HTERT RPE-1 (cell line): ENCODE results near the gene KRTAP5-11.
"Not testable (repeated sequence)": the region's sequence is repeated elsewhere in the genome, so short reads cannot be mapped to it uniquely, and the experiment has no call there.

Experiments
- in situ Hi-C: fragments of 300-500 bp; cut with MboI; formaldehyde crosslinking; loops from 4 replicates; pipeline ENCODE4 v1.14.3; 2020; ENCODE audit warnings: low sequenced_read_pairs

The KRTAP5-11 gene

DNA sequence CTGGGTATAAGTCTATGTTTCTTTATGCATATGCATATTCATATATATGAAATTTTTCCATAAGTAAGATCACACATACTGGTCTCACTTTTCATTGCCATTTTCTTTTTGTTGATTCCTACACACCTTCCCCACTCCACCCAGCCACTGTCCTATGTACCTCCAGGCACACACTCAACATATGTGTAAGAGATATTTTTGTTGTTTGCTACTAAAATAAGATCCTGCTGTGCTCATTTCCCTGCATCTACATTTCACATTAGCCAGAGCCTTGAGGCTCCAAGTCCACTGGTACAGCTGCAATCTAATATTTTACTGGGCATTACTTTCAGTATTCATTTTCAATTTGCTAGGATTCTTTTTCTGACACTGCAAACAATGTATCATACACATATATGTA lies 25.4 kb downstream of the KRTAP5-11 start:
- in situ Hi-C loops, result no loop called here

DNA sequence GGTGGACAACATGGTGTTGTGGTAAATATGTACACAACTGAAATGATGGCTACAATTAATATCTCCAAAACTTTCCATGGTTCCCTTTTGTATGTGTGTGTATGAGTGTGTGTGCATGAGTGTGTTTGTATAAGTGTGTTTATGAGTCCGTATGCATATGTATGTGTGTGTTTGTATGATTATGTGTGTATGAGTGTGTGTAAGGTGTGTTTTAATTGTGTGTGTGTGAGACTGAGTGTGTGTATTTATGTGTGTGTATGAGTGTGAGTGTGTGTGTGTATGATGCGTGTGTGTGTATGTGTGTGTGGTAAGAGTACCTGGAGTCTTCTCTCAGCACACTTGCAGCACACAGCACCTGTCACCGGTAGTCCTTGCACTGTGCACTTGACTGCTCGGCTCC lies 26.7 kb downstream of the KRTAP5-11 start:
- in situ Hi-C loops, result no loop called here

DNA sequence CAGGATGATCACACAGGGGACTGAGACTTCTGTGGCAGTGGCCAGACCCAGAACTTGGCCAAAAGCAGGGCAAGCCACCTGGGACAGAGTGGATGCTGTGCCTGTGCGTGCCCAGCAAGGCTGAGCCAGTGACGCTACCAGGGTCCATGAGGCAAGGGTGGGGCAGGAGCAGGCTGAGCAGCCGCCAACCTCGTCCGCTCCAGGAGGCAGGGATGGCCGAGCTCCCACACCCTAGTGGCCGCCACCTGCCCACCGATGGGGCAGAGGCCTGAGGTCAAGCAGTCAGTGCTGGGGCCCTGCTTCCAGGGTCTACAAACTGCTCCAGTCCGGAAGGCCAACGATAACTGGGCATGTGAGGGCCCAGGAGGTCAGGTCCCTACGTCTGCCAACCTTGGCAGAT lies 27.2 kb downstream of the KRTAP5-11 start:
- in situ Hi-C loops, result no loop called here

DNA sequence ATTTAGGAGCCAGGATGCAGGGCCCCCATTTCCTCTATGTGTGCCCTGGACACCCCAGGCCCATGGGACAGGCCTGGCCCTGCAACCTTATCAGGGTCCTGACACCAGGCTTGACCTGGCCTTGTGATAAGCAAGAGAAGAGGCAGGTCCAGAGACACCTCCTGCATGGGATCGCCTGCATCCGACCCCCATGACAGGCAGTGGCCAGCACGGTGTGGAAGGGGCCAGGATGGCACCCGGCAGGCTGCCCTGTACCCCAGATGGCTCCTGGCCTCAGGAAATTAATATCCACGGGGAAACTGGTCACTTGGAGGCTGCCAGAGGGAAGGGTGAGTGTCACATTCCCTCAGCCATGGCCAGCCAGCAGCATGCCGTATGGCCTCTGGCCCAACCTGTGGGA lies 27.7 kb downstream of the KRTAP5-11 start:
- in situ Hi-C loops, result no loop called here

DNA sequence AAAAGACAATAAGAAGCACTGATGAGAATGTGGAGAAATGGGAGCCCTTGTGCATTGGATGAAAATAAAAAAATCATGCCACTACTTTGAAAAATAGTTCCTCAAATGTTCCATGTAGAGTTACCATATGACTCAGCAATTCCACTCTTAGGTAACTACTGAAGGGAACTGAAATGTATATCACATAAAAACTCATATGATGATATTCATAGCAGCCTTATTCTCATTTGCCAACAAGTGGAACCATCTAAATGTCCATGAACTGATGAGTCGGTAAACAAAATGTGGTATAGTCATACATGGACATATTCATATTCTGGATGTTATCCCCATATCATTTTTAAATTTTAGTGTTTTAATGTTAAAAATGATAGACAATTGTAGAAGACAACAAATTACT lies 31.0 kb downstream of the KRTAP5-11 start:
- in situ Hi-C loops, result no loop called here

DNA sequence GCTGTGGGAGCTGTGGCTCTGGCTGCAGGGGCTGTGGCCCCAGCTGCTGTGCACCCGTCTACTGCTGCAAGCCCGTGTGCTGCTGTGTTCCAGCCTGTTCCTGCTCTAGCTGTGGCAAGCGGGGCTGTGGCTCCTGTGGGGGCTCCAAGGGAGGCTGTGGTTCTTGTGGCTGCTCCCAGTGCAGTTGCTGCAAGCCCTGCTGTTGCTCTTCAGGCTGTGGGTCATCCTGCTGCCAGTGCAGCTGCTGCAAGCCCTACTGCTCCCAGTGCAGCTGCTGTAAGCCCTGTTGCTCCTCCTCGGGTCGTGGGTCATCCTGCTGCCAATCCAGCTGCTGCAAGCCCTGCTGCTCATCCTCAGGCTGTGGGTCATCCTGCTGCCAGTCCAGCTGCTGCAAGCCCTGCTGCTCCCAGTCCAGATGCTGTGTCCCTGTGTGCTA lies 33.9 kb downstream of the KRTAP5-11 start:
- in situ Hi-C loops, result no loop called here

DNA sequence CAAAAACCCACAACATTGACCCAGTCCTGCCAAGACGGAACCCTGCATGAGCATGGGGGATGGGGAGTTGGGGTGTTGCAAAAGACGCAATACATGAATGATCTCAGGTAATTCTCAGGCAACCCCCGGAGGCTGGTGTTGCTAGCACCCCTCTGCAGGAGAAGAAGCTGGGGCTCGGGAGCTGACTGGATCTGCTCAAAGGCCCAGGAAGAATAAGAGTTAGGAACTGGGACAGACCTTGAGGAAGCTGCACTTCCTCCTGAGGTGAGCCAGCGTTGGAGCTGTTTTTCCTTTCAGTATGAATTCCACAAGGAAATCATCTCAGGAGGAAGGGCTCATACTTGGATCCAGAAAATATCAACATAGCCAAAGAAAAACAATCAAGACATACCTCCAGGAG lies 34.6 kb downstream of the KRTAP5-11 start, which contains the start of gene KRTAP5-9:
Gene KRTAP5-9, plus strand, starts transcription at position 301 of the 400 bp plus-strand sequence. CDS start 238 bp downstream, outside the sequence.
- in situ Hi-C loops, result no loop called here

DNA sequence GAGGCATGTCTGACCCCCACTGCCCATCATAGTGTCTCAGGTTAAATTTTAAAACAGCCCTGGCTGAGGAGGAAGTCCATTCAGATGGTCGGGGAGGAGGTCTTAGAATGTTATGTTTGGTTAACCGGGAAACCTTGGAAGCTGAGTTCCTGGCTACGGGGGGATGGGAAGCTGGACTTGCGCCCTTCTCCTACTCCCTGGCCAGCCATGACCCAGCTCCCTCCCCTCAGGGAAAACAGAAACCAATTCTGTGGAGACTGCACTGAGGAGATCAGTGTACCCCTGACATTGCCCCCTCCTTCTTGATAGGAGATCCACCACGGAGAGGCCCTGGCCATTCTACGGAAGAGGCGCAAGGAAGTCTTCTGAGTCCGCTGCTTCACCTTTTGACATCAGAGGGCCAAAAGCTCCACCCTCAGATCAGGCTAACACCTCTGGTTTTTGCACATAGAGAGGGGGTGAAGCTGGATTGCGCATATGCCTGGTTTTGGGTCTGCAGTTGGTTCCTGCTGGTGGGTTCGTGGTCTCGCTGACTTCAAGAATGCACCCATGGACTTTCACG lies 37.2 kb downstream of the KRTAP5-11 start:
- in situ Hi-C loops, result no loop called here

DNA sequence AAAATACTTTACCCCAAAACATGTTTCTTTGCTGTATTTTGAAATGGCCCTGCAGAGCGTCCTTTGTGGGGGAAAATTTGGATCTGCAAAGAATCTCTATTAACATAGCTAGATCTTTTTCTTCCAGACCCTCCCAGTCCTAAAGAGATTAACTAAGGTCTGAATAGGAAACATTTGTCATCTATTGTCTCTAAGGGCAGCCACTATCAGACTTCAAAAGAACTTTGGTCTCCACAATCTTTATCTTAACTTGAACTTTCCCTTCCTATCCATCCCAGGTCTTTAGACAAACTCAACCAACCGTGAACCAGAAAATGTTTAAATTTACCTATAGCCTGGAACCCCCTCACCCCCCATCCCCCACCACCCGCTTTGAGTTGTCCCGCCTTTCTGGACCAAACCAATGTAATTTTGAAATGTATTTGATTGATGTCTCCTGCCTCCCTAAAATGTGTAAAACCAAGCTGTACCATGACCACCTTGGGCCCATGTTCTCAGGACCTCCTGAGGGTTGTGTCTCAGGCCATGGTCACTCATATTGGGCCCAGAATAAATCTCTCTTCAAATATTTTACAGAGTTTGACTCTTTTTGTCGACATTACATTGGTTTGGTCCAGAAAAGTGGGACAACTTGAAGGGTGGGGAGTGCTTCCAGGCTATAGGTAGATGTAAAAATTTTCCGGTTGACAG lies 38.0 kb downstream of the KRTAP5-11 start:
- in situ Hi-C loops, result no loop called here

DNA sequence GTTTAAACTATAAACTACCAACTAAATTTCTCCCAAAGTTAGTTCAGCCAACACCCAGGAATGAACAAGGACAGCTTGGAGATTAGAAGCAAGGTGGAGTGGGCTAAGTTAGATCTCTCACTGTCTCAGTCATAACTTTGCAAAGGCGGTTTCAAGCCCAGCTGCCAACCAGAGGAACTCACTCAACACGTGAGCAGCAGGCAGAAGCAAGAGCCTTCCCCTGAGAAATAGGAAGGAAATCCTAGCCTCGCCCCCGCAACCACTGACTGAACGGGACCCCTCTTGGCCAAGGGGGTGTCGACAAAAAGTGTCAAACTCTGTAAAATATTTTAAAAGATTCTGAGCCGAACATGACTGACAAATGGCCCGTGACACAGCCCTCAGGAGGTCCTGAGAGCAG lies 38.8 kb downstream of the KRTAP5-11 start:
- in situ Hi-C loops, result no loop called here

DNA sequence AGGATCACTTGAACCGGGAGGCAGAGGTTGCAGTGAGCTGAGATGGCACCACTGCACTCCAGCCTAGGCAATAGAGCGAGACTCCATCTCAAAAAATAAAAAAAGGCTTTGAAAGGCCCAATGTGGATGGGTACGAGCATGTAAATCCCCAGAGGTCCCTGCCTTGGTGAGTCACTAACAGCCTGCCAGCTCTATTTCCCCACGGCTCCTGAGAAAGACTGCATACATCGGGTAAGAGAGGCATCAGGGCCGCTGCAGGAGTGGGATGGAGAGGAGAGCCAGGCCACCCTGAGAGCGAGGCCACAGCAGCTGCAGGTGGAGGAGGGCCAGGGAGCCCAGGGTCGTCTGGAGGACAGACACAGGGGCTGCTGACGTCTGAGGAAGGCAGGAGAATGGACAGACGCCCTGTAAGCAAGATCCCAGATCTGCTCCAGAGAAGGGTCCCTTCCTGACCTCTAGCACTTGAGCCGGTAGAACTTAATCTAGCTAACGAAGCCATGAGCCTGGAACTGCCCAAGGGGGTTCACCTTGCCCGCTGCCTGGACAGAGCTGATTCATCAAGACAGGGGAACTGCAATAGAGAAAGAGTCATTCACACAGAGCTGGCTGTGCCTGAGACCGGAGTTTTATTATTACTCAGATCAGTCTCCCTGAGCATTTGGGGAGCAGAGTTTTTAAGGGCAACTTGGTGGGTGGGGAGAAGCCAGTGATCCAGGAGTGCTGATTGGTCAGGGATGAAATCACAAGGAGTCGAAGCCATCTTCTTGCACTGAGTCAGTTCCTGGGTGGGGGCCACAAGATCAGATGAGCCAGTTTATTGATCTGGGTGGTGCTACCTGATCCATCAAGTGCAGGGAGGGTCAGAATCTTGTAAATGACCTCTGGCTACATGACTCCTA lies 39.5 kb downstream of the KRTAP5-11 start:
- in situ Hi-C loops, result no loop called here

DNA sequence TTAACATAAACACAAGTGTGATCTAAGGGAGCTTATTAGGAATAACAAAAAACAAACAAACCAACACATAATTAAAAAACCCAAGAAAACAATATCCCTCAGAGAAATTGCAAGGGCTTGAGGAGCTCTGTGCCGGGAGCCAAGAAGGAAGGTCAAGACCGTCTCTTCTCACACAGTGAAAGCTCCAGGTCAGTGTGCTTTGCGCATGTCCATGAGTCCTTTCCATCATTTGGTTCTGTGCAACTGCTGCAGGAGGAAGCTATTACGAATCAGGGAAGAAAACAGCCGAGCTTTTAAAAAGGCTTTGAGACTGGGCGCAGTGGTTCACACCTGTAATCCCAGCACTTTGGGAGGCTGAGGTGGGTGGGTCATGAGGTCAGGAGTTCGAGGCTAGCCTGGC lies 40.3 kb downstream of the KRTAP5-11 start:
- in situ Hi-C loops, result no loop called here

DNA sequence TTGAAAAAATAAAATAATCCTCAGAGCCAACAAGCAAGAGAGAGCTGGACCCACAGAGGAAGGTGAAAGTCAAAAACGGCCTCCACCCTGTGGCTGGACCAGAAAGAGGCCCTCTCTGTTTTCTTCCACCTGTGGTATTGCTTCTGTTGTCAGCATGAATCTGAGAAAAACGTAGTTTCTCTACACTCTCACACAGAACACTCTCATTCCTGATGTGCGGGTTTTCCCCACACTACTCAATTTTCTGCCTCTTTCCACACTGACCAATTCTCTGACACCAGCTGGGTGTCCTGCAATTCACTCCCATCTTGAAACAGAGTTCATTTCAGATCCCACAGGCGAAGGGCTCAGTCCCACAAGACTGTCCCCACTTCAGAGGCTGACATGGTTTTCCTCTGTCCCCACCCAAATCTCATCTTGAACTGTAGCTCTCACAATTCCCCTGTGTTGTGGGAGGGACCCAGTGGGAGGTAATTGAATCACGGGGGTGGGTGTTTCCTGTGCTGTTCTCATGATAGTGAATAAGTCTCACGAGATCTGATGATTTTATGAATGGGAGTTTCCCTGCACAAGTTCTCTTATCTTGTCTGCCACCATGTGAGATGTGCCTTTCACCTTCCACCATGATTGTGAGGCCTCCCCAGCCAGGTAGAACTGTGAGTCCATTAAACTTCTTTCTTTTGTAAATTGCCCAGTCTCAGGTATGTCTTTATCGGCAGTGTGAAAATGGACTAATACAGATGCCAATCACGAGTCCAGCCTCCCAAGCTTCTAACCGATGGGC lies 42.0 kb downstream of the KRTAP5-11 start:
- in situ Hi-C loops, result not testable (repeated sequence)

DNA sequence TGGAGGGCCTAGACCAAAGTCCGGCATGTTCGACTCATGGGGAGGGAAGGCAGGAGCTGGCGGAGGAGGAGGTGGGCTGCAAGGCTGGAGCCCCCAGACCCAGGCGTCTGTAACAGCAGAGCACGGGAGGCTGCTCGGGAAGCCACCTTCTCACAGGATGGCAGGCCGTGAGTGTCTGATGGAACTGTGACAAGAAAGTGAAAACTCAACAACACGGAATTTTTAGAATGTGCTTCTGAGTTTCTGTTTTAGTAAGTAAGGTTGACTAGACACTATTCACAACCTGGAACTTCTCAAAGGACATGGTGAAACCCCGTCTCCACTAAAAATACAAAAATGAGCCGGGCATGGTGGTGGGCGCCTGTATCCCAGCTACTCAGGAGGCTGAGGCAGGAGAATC lies 42.7 kb downstream of the KRTAP5-11 start:
- in situ Hi-C loops, result not testable (repeated sequence)

DNA sequence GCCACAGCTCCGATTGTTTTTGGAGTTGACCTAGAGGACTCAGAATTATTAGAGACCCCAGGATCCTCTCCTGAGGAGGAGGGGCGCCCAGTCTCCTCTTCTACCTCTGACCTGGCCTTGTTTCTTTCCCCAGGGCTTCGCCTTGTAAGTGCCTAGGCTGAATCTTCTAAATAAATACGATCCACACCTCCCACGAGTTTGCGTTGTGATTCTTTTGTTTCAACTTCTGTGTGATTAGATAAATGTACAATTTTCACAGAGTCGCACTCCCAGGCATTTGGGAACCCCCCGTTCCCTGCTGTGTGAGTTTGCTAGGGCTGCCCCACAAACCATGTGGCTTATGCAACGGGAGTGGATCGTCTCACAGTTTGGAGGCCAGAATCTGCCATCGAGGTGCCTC lies 43.7 kb downstream of the KRTAP5-11 start:
- in situ Hi-C loops, result no loop called here

DNA sequence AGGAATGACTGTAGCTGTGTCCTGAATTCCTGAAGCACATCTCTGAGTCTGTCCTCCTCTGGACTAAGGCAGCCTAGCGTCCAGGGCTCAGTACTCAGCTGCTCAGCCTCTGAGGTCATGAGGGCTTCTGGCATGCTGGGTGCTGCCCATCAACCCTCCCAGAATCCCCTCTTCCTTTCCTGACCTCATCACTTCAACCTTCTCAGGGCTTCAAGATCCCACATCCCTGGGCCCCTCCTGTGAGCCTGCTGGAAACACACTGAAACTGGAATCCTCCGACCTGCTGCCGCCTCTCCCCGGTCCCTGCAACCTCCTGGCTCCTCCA lies 44.0 kb downstream of the KRTAP5-11 start:
- in situ Hi-C loops, result no loop called here

DNA sequence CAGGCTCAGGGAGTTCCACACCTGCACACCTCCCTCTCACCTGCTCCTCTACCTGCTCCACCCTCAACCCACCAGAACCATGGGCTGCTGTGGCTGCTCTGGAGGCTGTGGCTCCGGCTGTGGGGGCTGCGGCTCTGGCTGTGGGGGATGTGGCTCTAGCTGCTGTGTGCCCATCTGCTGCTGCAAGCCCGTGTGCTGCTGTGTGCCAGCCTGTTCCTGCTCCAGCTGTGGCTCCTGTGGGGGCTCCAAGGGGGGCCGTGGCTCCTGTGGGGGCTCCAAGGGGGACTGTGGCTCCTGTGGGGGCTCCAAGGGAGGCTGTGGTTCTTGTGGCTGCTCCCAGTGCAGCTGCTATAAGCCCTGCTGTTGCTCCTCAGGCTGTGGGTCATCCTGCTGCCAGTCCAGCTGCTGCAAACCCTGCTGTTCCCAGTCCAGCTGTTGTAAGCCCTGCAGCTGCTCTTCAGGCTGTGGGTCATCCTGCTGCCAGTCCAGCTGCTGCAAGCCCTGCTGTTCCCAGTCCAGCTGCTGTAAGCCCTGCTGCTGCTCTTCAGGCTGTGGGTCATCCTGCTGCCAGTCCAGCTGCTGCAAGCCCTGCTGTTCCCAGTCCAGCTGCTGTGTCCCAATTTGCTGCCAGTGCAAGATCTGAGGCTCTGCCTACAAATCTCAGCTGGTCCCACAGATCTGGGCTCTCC lies 44.6 kb downstream of the KRTAP5-11 start, which contains the start of gene KRTAP5-8:
Gene KRTAP5-8, plus strand, starts transcription at position 49 of the 689 bp plus-strand sequence. Its CDS starts 31 bp downstream, at position 80.
- in situ Hi-C loops, result not testable (repeated sequence)

DNA sequence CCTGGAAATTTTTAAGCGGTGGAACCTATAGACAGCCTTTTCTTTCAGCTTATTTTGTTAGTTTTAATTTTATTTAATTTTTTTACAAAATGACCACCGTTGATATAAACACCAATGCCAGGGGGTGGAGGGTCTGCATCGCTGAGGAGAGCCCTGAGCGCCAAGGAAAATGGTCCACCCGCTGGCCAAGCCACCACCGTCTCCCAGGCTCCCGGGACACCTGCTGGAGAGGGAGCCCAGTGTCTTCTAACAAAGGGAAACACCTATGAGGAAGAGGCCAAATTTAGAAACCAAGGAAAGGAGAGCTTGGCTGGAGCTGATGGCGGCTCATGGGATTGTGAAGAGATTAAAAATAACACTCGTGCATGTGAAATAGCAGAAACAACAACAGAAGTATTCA lies 45.1 kb downstream of the KRTAP5-11 start:
- in situ Hi-C loops, result no loop called here

DNA sequence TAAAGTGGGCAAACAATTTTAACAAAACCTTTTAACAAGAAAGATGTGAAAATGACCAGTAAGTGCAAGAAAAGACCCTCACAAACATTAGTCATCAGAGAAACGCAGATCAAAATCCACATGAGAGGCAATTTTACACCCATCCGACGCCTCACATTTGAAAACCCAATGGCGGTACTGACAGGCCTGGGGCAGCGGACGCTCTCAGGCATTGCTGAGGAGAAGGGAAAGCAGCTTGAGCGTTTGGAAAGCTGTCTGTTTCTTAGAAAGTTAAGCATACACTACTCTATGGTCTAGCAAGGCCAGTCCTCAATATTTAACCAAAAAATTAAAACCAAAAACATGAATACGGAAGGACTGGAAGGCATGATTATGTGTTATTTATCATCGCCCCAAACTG lies 46.9 kb downstream of the KRTAP5-11 start:
- in situ Hi-C loops, result no loop called here
